HepG2 (cell line): ENCODE measurements around the gene TCAF1. TPM values are rescaled to one million over a fixed set of nuclear protein-coding genes. Genes with fewer than 3 reads are reported as not detected.

Source experiments
- CSRNP2 ChIP-seq: sonication (generic); formaldehyde crosslinking; conservative IDR thresholded peaks from 2 replicates; pipeline ENCODE4 v1.8.0; 2022; ENCODE audit warnings: low read depth, missing genetic modification reagents
- HDAC6 ChIP-seq: fragments of 200-600 bp; sonication (generic); IDR thresholded peaks from 2 replicates; pipeline ENCODE4 v1.7.0; 2017; ENCODE audit warnings: mild to moderate bottlenecking, antibody characterized with exemption, low read length, low read depth
- HNF1A ChIP-seq, 2 experiments: sonication (generic) in 1 of 2; formaldehyde crosslinking in 1 of 2; IDR thresholded peaks; 2 replicates each; pipeline versions ENCODE4 v1.4.0 to v1.6.1; 2016 to 2020; ENCODE audit warnings: borderline replicate concordance in 1 of 2, low read depth in 1 of 2, mild to moderate bottlenecking in 1 of 2, missing genetic modification reagents in 1 of 2
- IKZF5 ChIP-seq: IDR thresholded peaks from 2 replicates; pipeline ENCODE4 v1.6.1; 2018; ENCODE audit warnings: missing genetic modification reagents, mild to moderate bottlenecking, missing compliant biosample characterization
- KDM6A ChIP-seq: IDR thresholded peaks from 2 replicates; pipeline ENCODE4 v1.6.1; 2016; ENCODE audit warnings: low read depth
- KLF13 ChIP-seq: sonication (generic); formaldehyde crosslinking; IDR thresholded peaks from 2 replicates; pipeline ENCODE4 v1.4.0; 2020; ENCODE audit warnings: mild to moderate bottlenecking, missing genetic modification reagents
- MAZ ChIP-seq, 2 experiments: sonication (generic) in 1 of 2; formaldehyde crosslinking in 1 of 2; IDR thresholded peaks; 2 replicates each; pipeline versions ENCODE4 v1.5.0 to v1.6.1; 2012 to 2020; ENCODE audit warnings: low read depth in 2 of 2, mild to moderate bottlenecking in 2 of 2, borderline replicate concordance in 1 of 2, improper control_type of control experiment in 1 of 2, low read length in 1 of 2, missing genetic modification reagents in 1 of 2, moderate library complexity in 1 of 2
- SALL1 ChIP-seq: sonication (generic); formaldehyde crosslinking; IDR thresholded peaks from 2 replicates; pipeline ENCODE4 v1.8.0; 2022; ENCODE audit warnings: mild to moderate bottlenecking, missing genetic modification reagents
- SRSF4 ChIP-seq: fragments of 200-400 bp; formaldehyde crosslinking; IDR thresholded peaks from one replicate; pipeline ENCODE4 v1.6.1; 2018; ENCODE audit warnings: mild to moderate bottlenecking, low read depth, low read length, moderate library complexity; ENCODE audit not compliant: poor library complexity, severe bottlenecking
- ZFP82 ChIP-seq: sonication (generic); formaldehyde crosslinking; IDR thresholded peaks from 2 replicates; pipeline ENCODE4 v1.5.1; 2020; ENCODE audit warnings: mild to moderate bottlenecking, missing genetic modification reagents, borderline replicate concordance
- ZNF318 ChIP-seq: sonication (generic); formaldehyde crosslinking; IDR thresholded peaks from 2 replicates; pipeline ENCODE4 v1.4.0; 2020; ENCODE audit warnings: mild to moderate bottlenecking, missing genetic modification reagents
- ZNF326 ChIP-seq: sonication (generic); formaldehyde crosslinking; IDR thresholded peaks from 2 replicates; pipeline ENCODE4 v1.4.0; 2020; ENCODE audit warnings: missing genetic modification reagents, borderline replicate concordance
- ZNF7 ChIP-seq: IDR thresholded peaks from 2 replicates; pipeline ENCODE4 v1.6.1; 2016; ENCODE audit warnings: missing biosample characterization, missing genetic modification reagents
- polyA plus RNA-seq, 8 experiments: library from polyadenylated mRNA; depleted of rRNA in 3 of 8; stranded (reverse) in 7 of 8; unstranded in 1 of 8; fragments of >200 nt; fragmentation: Illumina TruSeq in 4 of 8; extraction: Trizol in 4 of 8; gene quantifications; 2 replicates each; pipeline versions ENCODE4 v1.2.1 to v1.2.3, GENCODE V29; 2011 to 2016; ENCODE audit warnings: low read depth in 4 of 8, missing spikeins in 1 of 8, mixed read lengths in 1 of 8; ENCODE audit not compliant: insufficient read depth in 1 of 8
- total RNA-seq, 5 experiments: library from RNA; depleted of rRNA; stranded (reverse); fragments of >200 nt; fragmentation: Illumina TruSeq; extraction: Trizol; gene quantifications; 2 replicates each; pipeline ENCODE4 v1.2.3, GENCODE V29; 2016; ENCODE audit warnings: low read depth in 1 of 5

TCAF1 gene
- total and polyA plus RNA-seq, 2 of the 13 experiments (the other 11 are each of a cell fraction or from before 2014, with no cell fraction given): 36.2 to 101 TPM

- TF ChIP-seq HNF1A (IDR thresholded peaks at IDR 0.05; ENCODE audit: low read depth) (peak; percentile 51), HNF1A (CRISPR knock-in tag; IDR thresholded peaks at IDR 0.05; ENCODE audit: borderline replicate concordance) (peak; percentile 74; the same call in 1 of the 2 replicates), ZNF318 (CRISPR knock-in tag) (no peak), SRSF4 (no peak), CSRNP2 (no peak), ZFP82 (no peak), MAZ (IDR thresholded peaks at IDR 0.05; ENCODE audit: borderline replicate concordance, low read depth, low read length) (no peak), MAZ (CRISPR knock-in tag; IDR thresholded peaks at IDR 0.05; ENCODE audit: low read depth) (peak; percentile 25; the same call in 1 of the 2 replicates), KDM6A (CRISPR knock-in tag) (peak; percentile 89), ZNF326 (no peak), IKZF5 (CRISPR knock-in tag) (peak; percentile 94), SALL1 (CRISPR knock-in tag) (peak; percentile 97), ZNF7 (CRISPR knock-in tag) (no peak), KLF13 (CRISPR knock-in tag) (no peak), HDAC6 (no peak)
Measured at GRCh38 chr7:143906895-143907294, 4.9 kb upstream of the TCAF1 start (continued).
